D721Med (cell line): ENCODE results near the gene LIMCH1.

ENCODE experiments used
- DNase-seq: peaks from one replicate; pipeline ENCODE4 v3.0.0; 2011; ENCODE audit warnings: low spot score; ENCODE audit not compliant: insufficient read length
- FAIRE-seq: peaks from 2 replicates; lab custom pipeline; 2011; peaks lifted over from hg19 to GRCh38; lab: Jason Lieb, UNC
- TF ChIP-seq, protein P1 (sequence below): IDR thresholded peaks from 2 replicates; pipeline ENCODE4 v1.5.1; 2012; ENCODE audit warnings: mild to moderate bottlenecking, control low read depth; ENCODE audit not compliant: insufficient read depth; ENCODE audit errors: missing control alignments

LIMCH1 gene

DNA sequence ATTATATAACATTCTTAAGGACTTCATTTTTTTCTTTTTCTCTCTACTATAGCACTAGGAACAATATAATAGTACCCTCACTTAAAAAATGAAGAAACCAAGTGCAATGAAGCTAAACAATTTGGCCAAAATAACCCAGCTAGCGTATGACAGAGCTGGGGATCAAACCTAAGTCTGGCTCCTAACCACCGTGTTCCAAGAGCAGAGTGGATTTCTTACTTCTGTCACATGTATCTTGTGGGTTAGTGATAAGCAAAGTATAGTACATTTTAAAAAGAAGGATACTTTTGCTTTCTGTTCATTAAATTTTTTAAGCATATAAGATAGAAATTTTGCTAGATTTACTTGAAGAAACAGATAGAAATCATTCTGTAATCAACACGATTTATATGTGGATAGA lies 11.5 kb downstream of the LIMCH1 start:
- DNase-seq: no peak
- TF ChIP-seq, protein P1, sequence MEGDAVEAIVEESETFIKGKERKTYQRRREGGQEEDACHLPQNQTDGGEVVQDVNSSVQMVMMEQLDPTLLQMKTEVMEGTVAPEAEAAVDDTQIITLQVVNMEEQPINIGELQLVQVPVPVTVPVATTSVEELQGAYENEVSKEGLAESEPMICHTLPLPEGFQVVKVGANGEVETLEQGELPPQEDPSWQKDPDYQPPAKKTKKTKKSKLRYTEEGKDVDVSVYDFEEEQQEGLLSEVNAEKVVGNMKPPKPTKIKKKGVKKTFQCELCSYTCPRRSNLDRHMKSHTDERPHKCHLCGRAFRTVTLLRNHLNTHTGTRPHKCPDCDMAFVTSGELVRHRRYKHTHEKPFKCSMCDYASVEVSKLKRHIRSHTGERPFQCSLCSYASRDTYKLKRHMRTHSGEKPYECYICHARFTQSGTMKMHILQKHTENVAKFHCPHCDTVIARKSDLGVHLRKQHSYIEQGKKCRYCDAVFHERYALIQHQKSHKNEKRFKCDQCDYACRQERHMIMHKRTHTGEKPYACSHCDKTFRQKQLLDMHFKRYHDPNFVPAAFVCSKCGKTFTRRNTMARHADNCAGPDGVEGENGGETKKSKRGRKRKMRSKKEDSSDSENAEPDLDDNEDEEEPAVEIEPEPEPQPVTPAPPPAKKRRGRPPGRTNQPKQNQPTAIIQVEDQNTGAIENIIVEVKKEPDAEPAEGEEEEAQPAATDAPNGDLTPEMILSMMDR: no peak
- FAIRE-seq: no peak

DNA sequence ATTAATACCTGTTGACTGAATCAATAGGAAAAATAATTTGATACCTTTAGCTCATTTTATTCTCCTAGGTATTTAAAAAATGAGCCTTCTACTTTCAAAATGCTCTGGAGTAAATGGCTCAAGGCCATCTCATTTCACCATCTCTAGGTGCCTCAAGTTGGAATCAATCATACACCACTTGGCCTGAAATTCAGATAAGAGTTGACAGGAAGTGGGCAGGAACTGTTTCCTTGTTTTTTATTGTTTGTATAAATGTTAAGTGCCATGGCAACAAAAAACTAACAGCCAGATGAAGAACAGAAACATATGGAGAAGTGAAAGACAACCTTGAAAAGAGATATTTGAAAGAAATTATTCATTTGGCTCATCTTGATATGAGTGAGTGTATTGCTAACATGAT lies 12.4 kb downstream of the LIMCH1 start:
- FAIRE-seq (no peak), DNase-seq (no peak)
- TF ChIP-seq, protein P1: no peak

DNA sequence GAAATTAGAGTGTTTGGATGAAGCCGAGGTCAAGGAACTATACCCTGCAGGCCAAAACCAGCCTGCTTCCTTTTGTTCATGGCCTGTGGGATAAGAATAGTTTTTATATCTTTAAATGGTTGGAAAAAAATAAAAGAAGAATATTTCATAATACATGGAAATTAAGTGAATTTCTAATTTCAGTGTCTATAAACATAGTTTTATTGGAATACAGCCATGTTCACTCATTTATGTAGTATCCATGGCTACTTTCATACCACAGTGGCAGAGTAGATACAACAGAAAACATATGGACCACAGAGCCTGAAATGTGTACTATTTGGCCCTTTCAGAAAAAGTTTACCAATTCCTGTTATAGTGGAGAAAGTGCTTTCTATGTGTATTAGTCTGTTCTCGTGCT lies 13.6 kb downstream of the LIMCH1 start:
- TF ChIP-seq, protein P1: no peak
- no peak for FAIRE-seq

DNA sequence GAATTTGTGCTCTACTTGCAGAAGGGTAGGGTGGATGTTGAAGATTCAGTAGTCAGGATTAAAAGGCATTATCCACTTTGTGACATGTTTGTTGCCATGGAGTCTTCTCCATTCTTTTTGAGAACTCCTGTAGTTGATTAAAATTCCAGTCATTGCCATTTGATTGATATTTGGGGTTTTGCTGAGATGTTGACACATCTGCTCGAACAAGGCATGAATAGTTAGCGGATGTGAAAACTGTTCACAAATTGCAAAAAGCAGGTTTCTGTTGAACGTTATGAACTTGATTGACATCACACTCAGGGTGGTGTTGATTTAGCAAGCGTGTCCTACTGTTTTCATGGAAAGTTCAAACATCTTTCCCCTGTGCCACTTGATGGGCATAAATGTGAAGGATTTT lies 16.9 kb downstream of the LIMCH1 start:
- no peak for DNase-seq
- no peak for FAIRE-seq
- TF ChIP-seq, protein P1: no peak

More for the DNA sequence above, 13.6 kb downstream of the LIMCH1 start:
- no peak for DNase-seq

DNA sequence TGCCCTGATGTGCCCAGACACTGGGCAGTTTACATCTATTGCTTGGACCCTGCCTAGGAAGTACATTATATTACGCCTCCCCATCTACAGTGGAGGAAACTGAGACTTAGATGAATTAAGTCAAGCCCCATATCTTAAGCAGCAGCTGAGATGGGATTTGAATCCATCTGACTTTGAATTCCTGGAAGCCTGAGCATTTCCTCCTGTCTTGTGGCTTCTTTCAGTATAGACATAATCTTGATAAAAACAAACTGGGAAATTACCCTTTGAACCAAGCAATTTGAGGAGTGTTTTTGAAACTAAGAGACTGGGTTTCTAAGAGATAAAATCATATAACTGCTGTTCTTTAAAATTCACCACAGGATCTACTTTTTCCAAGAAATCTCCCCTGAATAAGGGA lies 18.6 kb downstream of the LIMCH1 start:
- FAIRE-seq: no peak
- TF ChIP-seq, protein P1: no peak
- DNase-seq: no peak

DNA sequence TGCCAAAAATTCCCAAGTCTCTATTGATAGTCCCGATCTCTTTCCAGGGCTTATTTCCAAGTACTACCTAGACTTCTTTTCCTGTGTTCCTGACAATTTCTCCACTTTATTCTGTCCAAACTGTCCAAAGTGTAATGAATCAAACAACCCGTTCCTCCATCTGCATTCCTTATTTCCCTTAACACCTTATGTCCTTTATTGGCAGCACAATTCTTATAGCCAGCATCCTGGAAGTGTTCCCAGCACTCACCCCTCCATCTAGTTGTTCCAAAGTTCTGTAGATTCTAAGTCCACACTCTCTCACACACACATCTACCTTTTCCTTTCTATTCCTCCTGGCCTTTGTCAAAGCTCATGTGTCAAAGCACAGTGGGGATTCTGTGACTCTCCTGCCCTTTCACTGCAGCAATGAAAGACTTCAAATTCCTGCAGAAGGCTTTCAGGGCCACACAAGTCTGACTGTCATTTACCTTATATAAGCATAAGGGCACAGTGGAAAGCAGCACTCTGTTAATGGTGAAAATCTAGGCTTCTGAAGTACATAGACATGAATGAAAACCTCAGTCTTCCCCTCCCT lies 22.1 kb downstream of the LIMCH1 start:
- FAIRE-seq: no peak
- DNase-seq: no peak
- TF ChIP-seq, protein P1: no peak

DNA sequence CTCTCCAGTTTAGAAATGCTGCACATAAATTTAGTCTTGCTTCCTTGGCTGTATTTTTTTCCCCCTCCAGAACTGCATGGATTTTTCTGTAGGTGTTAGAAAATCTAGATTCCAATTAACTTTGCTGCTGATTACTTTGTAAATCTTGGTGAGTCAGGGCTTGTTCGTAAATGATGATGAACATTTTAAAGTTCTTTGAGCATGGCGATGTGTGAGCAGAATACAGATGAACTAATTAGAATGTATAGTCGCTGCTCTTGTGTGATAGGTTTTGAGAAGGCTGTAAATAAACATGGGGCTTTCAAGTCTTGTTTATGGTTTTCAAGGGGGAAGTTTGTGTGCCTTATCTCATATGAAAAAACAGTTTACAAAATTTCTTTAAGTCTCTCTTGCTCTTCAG lies 23.3 kb downstream of the LIMCH1 start:
- TF ChIP-seq, protein P1: no peak
- DNase-seq: no peak
- FAIRE-seq: no peak
